Mesendoderm (in vitro differentiated cells): ENCODE measurements around the gene CENPV.
"Not testable (repeated sequence)": the region's sequence is repeated elsewhere in the genome, so short reads cannot be mapped to it uniquely, and the experiment has no call there.

Experiments used
- DNase-seq: peaks from one replicate; pipeline ENCODE4 v3.0.0; 2013
- H2AK5ac ChIP-seq: 2 replicates; pipeline ENCODE4 v1.6.1; 2013; ENCODE audit warnings: low read length, inconsistent platforms
- H2BK120ac ChIP-seq: 2 replicates; pipeline ENCODE4 v1.6.1; 2013; ENCODE audit warnings: low read depth, mild to moderate bottlenecking, low read length, moderate library complexity, mixed read lengths
- H2BK15ac ChIP-seq: replicated peaks from 2 replicates; pipeline ENCODE4 v1.6.1; 2013; ENCODE audit warnings: low read depth, mild to moderate bottlenecking, moderate library complexity
- H2BK5ac ChIP-seq: 2 replicates; pipeline ENCODE4 v1.6.1; 2013; ENCODE audit warnings: low read length, inconsistent platforms
- H3K18ac ChIP-seq: 2 replicates; pipeline ENCODE4 v1.6.1; 2013; ENCODE audit warnings: mild to moderate bottlenecking, low read length, mixed read lengths
- H3K23ac ChIP-seq: one replicate; pipeline ENCODE4 v1.6.1; 2013; ENCODE audit warnings: low read length
- H3K27ac ChIP-seq: 2 replicates; pipeline ENCODE4 v1.5.1; 2013; ENCODE audit warnings: low read depth, mild to moderate bottlenecking, inconsistent platforms, low read length, moderate library complexity
- H3K27me3 ChIP-seq: 2 replicates; pipeline ENCODE4 v1.6.1; 2013; ENCODE audit warnings: low read length, control low read depth, mild to moderate bottlenecking, inconsistent platforms; ENCODE audit not compliant: insufficient read depth, poor library complexity
- H3K36me3 ChIP-seq: 2 replicates; pipeline ENCODE4 v1.6.1; 2013; ENCODE audit warnings: low read length, inconsistent platforms; ENCODE audit not compliant: control insufficient read depth, insufficient read depth
- H3K4ac ChIP-seq: one replicate; pipeline ENCODE4 v1.6.1; 2013; ENCODE audit warnings: low read depth, mild to moderate bottlenecking, low read length, moderate library complexity
- H3K4me1 ChIP-seq: 2 replicates; pipeline ENCODE4 v1.6.1; 2013; ENCODE audit warnings: low read depth, low read length, inconsistent platforms; ENCODE audit not compliant: control insufficient read depth
- H3K4me2 ChIP-seq: 2 replicates; pipeline ENCODE4 v1.6.1; 2013; ENCODE audit warnings: low read length
- H3K4me3 ChIP-seq: 2 replicates; pipeline ENCODE4 v1.5.1; 2013; ENCODE audit warnings: mild to moderate bottlenecking, low read length
- H3K56ac ChIP-seq: one replicate; pipeline ENCODE4 v1.6.1; 2013; ENCODE audit warnings: low read length
- H3K79me1 ChIP-seq: 2 replicates; pipeline ENCODE4 v1.6.1; 2013; ENCODE audit warnings: low read length, inconsistent platforms
- H3K79me2 ChIP-seq: 2 replicates; pipeline ENCODE4 v1.6.1; 2013; ENCODE audit warnings: mild to moderate bottlenecking, low read length; ENCODE audit not compliant: control insufficient read depth, insufficient read depth
- H3K9ac ChIP-seq: 2 replicates; pipeline ENCODE4 v1.6.1; 2013; ENCODE audit warnings: low read length, inconsistent platforms
- H4K5ac ChIP-seq: one replicate; pipeline ENCODE4 v1.6.1; 2013; ENCODE audit warnings: low read length
- H4K8ac ChIP-seq: one replicate; pipeline ENCODE4 v1.6.1; 2013; ENCODE audit warnings: low read depth, mild to moderate bottlenecking, control low read depth, low read length, moderate library complexity
- WGBS: extraction: QIAGEN DNeasy Blood & Tissue Kit; methylation state at CpG from one replicate; pipeline ENCODE4 v1.1.7; 2013; ENCODE audit warnings: low lambda C conversion rate, missing lambda C conversion rate; ENCODE audit not compliant: insufficient coverage; ENCODE audit errors: extremely low coverage; 5-methylcytosine and 5-hydroxymethylcytosine counted together

Gene CENPV

GRCh38 chr17:16297367-16298139 lies 55.7 kb downstream of the CENPV start:
- H3K27ac ChIP-seq: no peak overlapping the region
- no peak for DNase-seq

GRCh38 chr17:16296072-16296471 lies 57.2 kb downstream of the CENPV start:
- not testable (repeated sequence) for H2BK15ac ChIP-seq, H4K8ac ChIP-seq, H3K56ac ChIP-seq, H3K18ac ChIP-seq, H2BK5ac ChIP-seq, H3K79me2 ChIP-seq, H3K4ac ChIP-seq, H3K9ac ChIP-seq, H4K5ac ChIP-seq, H3K23ac ChIP-seq, H2BK120ac ChIP-seq, H2AK5ac ChIP-seq, H3K36me3 ChIP-seq, DNase-seq, H3K27me3 ChIP-seq, H3K4me3 ChIP-seq, H3K4me2 ChIP-seq, H3K79me1 ChIP-seq, H3K27ac ChIP-seq, H3K4me1 ChIP-seq
- no CpG with 5 or more reads among the region's 3 CpGs for WGBS

More at GRCh38 chr17:16297367-16298139, 55.7 kb downstream of the CENPV start:
- Histone ChIP-seq H4K5ac (no peak overlapping the region), H2BK15ac (no peak overlapping the region), H4K8ac (no peak overlapping the region), H3K4me3 (no peak overlapping the region), H3K9ac (no peak overlapping the region), H2BK5ac (no peak overlapping the region), H3K4me1 (peaks cover 5% of the 10 kb centered on the region), H3K4me2 (no peak overlapping the region), H3K36me3 (peaks cover 2% of the 10 kb centered on the region), H3K27me3 (no peaks in the 10 kb centered on the region), H3K79me1 (no peaks in the 10 kb centered on the region), H2AK5ac (no peak overlapping the region), H3K79me2 (no peaks in the 10 kb centered on the region), H2BK120ac (no peak overlapping the region), H3K56ac (no peak overlapping the region), H3K18ac (peak overlapping the region; percentile 6), H3K23ac (no peak overlapping the region), H3K4ac (no peak overlapping the region)
- no CpG with 5 or more reads among the region's 11 CpGs for WGBS

- Histone ChIP-seq H2BK5ac (no peak overlapping the region), H3K4me3 (no peak overlapping the region), H3K23ac (no peak overlapping the region), H3K27me3 (no peaks in the 10 kb centered on the region), H4K8ac (no peak overlapping the region), H2AK5ac (no peak overlapping the region), H2BK120ac (no peak overlapping the region), H3K4ac (no peak overlapping the region), H3K56ac (no peak overlapping the region), H3K18ac (no peak overlapping the region), H3K36me3 (peaks cover under 1% of the 10 kb centered on the region), H3K27ac (no peak overlapping the region), H3K79me1 (no peaks in the 10 kb centered on the region), H3K4me1 (peaks cover 5% of the 10 kb centered on the region), H2BK15ac (no peak overlapping the region), H3K4me2 (no peak overlapping the region), H4K5ac (no peak overlapping the region), H3K9ac (no peak overlapping the region), H3K79me2 (no peaks in the 10 kb centered on the region)
- no CpG with 5 or more reads among the region's 2 CpGs for WGBS
- DNase-seq: no peak
These were observed 58.7 kb downstream of the CENPV start for GRCh38 chr17:16294560-16294959.

- Histone ChIP-seq H2BK15ac (no peak overlapping the region), H3K79me2 (no peaks in the 10 kb centered on the region), H2BK120ac (no peak overlapping the region), H2BK5ac (no peak overlapping the region), H3K79me1 (no peaks in the 10 kb centered on the region), H2AK5ac (no peak overlapping the region), H4K8ac (no peak overlapping the region), H3K27me3 (no peaks in the 10 kb centered on the region), H3K4me2 (no peak overlapping the region), H3K23ac (no peak overlapping the region), H3K4ac (no peak overlapping the region), H3K4me3 (no peak overlapping the region), H4K5ac (no peak overlapping the region), H3K56ac (no peak overlapping the region), H3K27ac (no peak overlapping the region), H3K4me1 (peaks cover 5% of the 10 kb centered on the region), H3K9ac (no peak overlapping the region), H3K18ac (no peak overlapping the region), H3K36me3 (no peaks in the 10 kb centered on the region)
- no peak for DNase-seq
- WGBS: no CpG with 5 or more reads among the region's 3 CpGs
These were observed 59.3 kb downstream of the CENPV start for GRCh38 chr17:16293931-16294330.
